Central memory CD4-positive, alpha-beta T cell (primary cell): Measurements from ENCODE around the gene HAT1.
A peak's percentile ranks its signal among the peaks of the same experiment; 100 is the strongest.
"Not testable (repeated sequence)": the region's sequence is repeated elsewhere in the genome, so short reads cannot be mapped to it uniquely, and the experiment has no call there.

Source experiments
- DNase-seq: peaks from one replicate; pipeline ENCODE4 v3.0.0; 2022

Gene HAT1

DNA sequence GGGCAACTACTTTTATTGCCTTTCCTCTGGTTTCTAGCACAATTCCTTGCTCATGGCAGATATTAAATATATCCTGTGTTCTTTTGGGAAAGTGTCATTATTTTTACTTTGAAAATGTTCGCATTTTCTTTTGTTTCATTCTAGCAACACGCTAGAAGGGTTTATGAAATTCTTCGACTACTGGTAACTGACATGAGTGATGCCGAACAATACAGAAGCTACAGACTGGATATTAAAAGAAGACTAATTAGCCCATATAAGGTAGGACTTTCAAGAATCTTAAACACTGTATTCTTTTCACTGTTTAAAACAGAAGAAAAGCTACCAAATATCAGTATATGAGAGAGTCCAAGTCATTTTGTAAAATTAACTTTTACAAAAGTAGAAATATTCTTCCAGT is 56.8 kb downstream of the HAT1 start:
- DNase-seq: no peak

- DNase-seq: not testable (repeated sequence)
Measured at GRCh38 chr2:171983924-171984323, 61.7 kb downstream of the HAT1 start.

- no peak for DNase-seq
Measured at GRCh38 chr2:171985076-171985475, 62.8 kb downstream of the HAT1 start.

GRCh38 chr2:171986778-171987177 is 64.5 kb downstream of the HAT1 start:
- no peak for DNase-seq

- DNase-seq: no peak
Measured at GRCh38 chr2:171991027-171991426, 68.8 kb downstream of the HAT1 start.

GRCh38 chr2:171995586-171995985 is 73.3 kb downstream of the HAT1 start:
- DNase-seq: no peak

- no peak for DNase-seq
Measured at GRCh38 chr2:171996021-171996420, 73.8 kb downstream of the HAT1 start.

DNA sequence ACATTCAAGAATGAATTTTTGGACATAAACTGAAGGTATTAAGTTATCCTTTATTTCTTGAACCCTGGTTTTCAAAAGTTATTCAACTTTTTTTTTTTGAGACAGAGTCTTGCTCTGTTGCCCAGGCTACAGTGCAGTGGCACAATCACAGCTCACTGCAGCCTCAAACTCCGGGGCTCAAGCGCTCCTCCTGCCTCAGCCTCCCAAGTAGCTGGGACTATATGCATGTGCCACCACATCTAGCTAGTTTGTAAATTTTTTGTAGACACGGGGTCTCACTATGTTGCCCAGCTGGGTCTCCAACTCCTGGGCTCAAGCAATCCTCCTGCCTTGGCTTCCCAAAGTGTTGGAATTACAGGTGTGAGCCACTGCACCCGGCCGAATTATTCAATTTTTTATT is 74.8 kb downstream of the HAT1 start:
- not testable (repeated sequence) for DNase-seq

- DNase-seq: no peak
Measured at GRCh38 chr2:171999161-171999560, 76.9 kb downstream of the HAT1 start.

GRCh38 chr2:171999604-172000469 is 77.6 kb downstream of the HAT1 start, which contains the start of gene METAP1D:
Gene METAP1D, plus strand, starts transcription at chr2:171999953. Its CDS starts 17 bp downstream, at chr2:171999970.
- peak; percentile 80 for DNase-seq

DNA sequence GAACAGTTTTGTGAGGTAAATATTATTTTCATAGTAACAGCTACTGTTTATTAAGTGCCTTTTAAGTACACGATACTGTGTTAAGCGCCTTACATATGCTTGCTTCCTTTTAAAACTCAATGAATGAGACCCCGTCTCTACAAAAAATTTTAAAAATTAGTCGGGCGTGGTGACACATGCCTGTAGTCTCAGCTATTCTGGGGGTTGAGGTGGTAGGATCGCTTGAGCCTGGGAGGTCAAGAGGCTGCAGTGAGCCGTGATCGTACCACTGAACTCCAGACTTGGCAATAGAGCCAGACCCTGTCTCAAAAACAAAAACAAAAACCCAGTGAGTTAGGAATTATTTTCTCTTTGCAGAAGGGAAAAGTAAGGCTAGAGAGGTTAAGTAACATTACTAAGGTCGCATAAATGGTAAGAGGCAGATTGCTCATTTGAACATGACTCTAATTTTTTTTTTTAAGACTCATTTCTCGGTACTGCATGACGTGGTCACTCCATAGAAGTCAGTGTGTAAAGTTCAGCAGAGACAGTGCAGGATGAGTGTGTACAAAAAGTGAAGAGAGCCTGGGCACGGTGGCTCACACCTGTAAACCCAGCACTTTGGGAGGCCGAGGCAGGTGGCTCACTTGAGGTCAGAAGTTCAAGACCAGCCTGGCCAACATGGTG is 78.6 kb downstream of the HAT1 start:
- DNase-seq: no peak

DNA sequence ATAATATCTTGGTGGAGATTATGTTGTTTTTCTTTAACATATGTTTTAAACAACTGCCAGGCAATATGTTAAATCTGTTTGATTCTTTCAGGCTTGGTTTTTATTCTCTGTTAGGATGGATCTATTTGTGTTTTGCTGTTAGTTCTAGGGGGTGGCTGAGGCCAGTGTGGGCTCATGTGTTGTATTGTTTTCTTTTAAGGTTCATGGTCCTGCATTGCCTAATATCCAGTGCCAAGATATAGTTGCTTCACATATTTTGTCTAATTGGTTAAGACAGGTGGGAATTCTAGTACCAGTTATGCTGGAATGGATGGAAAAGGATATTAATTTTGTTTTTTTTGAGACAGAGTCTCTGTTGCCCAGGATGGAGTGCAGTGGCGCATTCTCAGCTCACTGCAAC is 85.1 kb downstream of the HAT1 start:
- no peak for DNase-seq

DNA sequence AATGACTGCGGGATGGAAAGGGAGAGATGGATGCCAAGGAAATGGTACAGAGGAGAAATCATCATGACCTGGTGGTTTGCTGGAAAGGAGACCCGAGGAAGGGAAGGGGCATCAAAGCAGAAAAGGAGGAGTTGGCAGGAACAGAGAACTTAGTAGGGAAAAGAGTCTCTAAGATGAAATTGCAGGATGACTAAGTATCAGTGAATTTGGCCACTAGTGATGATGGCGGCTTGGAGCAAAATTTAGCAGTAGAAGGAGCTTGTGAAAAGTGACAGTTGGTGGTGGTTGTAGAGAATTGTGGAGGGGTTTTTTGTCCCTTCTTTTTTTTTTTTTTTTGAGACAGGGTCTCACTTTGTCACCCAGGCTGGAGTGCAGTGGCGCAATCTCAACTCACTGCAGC is 87.6 kb downstream of the HAT1 start:
- DNase-seq: no peak

DNA sequence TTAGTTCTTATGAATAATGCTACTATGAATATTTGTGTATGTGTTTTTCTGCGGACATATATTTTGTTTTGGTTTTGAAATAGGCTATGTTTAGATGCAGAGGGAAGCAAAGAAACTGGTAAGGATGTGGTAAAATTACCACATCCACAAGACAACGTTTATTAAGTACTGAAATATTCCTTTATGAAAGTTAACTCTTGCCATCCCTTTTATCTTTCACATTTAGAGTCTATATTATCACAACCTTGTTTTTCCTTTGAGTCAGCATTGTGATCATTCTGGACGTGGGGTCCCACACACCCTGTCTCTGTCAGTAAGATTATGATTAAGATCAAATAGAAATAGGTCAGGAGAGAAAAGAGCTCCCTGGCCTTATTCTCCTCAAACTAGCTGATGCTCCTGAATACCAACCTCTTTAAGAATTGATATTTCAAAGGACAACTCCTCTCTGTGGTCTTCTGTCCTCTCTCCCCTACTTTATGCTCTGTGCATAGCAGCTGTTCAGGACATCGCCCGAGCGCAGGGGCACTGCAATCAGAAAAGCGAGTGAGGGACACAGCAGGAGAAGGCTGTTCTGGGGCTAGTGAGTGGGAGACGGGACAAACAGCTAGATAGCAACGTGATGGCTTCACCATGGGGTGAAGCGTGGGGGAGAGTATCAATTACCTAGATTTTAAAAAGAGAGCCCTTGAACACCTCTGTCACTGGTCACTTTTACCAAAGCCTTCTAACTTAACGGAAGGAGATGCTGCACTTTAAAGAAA is 89.7 kb downstream of the HAT1 start:
- DNase-seq: peak; percentile 15

- DNase-seq: no peak
Measured at GRCh38 chr2:172012677-172013391, 90.6 kb downstream of the HAT1 start.

DNA sequence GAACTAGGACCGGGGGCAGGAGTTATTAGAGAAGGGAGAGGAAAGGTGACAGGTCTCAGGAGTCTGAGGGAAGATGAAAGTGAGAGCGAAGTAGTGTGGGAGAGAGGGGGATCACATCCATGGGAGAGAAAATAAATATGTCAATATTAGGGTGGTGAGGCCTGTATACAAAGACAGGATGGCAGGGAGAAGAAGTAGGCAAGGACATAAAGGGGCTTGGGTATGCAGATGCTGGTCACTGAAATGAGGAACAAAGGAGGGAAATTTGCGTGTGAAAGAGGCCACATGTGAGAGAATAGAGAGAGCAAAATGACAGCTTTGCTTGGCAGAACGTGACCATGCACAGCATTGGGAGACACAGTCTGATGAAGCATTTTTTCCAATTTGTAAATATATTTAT is 91.1 kb downstream of the HAT1 start:
- no peak for DNase-seq

DNA sequence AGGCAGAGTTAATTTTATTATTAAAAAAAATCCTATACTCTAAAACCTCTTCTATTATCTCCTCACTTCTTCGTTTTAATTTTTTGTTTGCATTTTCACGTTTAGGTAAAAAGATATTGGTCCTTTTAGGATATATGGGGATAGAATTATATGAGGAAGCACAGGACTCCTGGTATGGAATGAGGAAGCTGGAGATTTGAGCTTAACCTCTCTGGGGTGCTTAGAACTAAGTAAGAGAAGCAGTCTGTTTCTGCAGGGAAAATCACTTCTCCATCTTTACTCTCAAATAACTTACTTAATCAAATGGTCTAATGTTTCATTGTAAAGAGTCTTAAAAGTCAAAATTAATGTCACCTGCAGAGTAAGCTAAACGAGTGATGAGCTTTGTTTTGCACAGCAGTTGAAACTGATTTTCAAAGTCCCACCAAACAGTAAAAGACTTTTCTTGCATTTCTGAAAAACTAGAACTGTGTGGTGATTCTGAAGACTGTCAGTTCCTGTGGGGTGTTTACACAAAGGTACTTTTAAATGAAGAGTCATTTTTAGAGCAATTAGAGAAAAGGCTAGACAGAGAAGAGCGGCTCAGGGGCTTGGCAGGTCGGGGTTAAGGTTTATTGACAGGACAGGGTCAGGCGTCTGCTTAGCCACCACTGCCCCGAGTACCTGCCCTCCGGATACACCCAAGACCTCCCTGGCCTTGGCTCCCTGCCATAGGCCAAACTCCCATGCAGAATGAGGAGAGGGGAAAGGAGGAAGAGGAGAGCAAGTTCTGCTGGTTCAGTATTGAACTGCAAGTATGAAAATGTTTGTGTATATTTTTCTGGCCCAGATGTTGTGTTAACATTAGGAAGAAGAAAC is 99.0 kb downstream of the HAT1 start:
- no peak for DNase-seq

- no peak for DNase-seq
Measured at GRCh38 chr2:172021955-172022354, 99.7 kb downstream of the HAT1 start.

- no peak for DNase-seq
Measured at GRCh38 chr2:172031536-172031935, 109.3 kb downstream of the HAT1 start.
